Epithelial cell of proximal tubule (primary cell): ENCODE data around the gene SPR. TPM values are rescaled to one million over a fixed set of nuclear protein-coding genes. Genes with fewer than 3 reads are reported as not detected.

Experiments
- DNase-seq: peaks from one replicate; pipeline ENCODE4 v3.0.0-alpha.2; 2011; ENCODE audit warnings: low read depth
- H3K4me3 ChIP-seq: 2 replicates; pipeline ENCODE4 v1.5.1; 2011; ENCODE audit warnings: low read depth, mild to moderate bottlenecking, low read length
- CTCF ChIP-seq: conservative IDR thresholded peaks from 2 replicates; pipeline ENCODE4 v1.5.1; 2012; ENCODE audit warnings: low read depth, mild to moderate bottlenecking, low read length
- total RNA-seq: library from RNA; depleted of rRNA; stranded (reverse); fragments of >200 nt; gene quantifications from 2 replicates; pipeline ENCODE4 v1.2.3, GENCODE V29; 2015

Gene SPR
- total RNA-seq, 1 donor from 2014 or later: 29.5 TPM

GRCh38 chr2:72932045-72932740 lies 45.0 kb downstream of the SPR start:
- TF ChIP-seq CTCF: no peak
- no peak overlapping the region for H3K4me3 ChIP-seq
- no peak for DNase-seq

GRCh38 chr2:72932805-72933204 lies 45.6 kb downstream of the SPR start:
- TF ChIP-seq CTCF: no peak
- H3K4me3 ChIP-seq: no peak overlapping the region
- DNase-seq: no peak

- no peak for DNase-seq
- no peak for TF ChIP-seq CTCF
- H3K4me3 ChIP-seq: no peak overlapping the region
Measured at GRCh38 chr2:72933207-72933606, 46.0 kb downstream of the SPR start.

GRCh38 chr2:72933646-72934151 lies 46.5 kb downstream of the SPR start:
- H3K4me3 ChIP-seq: no peak overlapping the region
- DNase-seq: no peak
- TF ChIP-seq CTCF: no peak

- DNase-seq: no peak
- H3K4me3 ChIP-seq: no peak overlapping the region
- TF ChIP-seq CTCF: peak; percentile 65
Measured at GRCh38 chr2:72934683-72935610, 47.7 kb downstream of the SPR start.

GRCh38 chr2:72935611-72935957 lies 48.4 kb downstream of the SPR start:
- TF ChIP-seq CTCF: no peak
- no peak overlapping the region for H3K4me3 ChIP-seq
- no peak for DNase-seq
